Stimulated activated CD8-positive, alpha-beta memory T cell treated with anti-CD3 and anti-CD28 coated beads, Interleukin-12 subunit alpha, Interleukin-12 subunit beta, amount 100 ng/mL, for 4 hours (primary cell): ENCODE results near the gene ITGB2.

Source experiments
- DNase-seq: peaks from one replicate; pipeline ENCODE4 v3.0.0-alpha.2; 2020; ENCODE audit warnings: low read depth

Gene ITGB2

GRCh38 chr21:44920694-44921604 is at the start of gene ITGB2:
TSS of gene ITGB2 (minus strand) at chr21:44920899. CDS start at chr21:44910782, 10,117 bp downstream.
- peak; percentile 45 for DNase-seq

GRCh38 chr21:44969931-44970755 is 49.4 kb upstream of the ITGB2 start:
- DNase-seq = no peak

- DNase-seq = no peak
These were observed 48.5 kb upstream of the ITGB2 start for GRCh38 chr21:44969066-44969670.

GRCh38 chr21:44967082-44968047 is 46.7 kb upstream of the ITGB2 start:
- DNase-seq = no peak

- DNase-seq = no peak
These were observed 45.7 kb upstream of the ITGB2 start for GRCh38 chr21:44966135-44967081.

GRCh38 chr21:44965251-44966022 is 44.7 kb upstream of the ITGB2 start:
- peak; percentile 19 for DNase-seq

GRCh38 chr21:44964381-44964780 is 43.7 kb upstream of the ITGB2 start:
- DNase-seq = no peak

GRCh38 chr21:44962403-44962966 is 41.8 kb upstream of the ITGB2 start:
- no peak for DNase-seq

- DNase-seq = no peak
These were observed 39.7 kb upstream of the ITGB2 start for GRCh38 chr21:44960141-44961092.

GRCh38 chr21:44959376-44960091 is 38.8 kb upstream of the ITGB2 start:
- DNase-seq = no peak

GRCh38 chr21:44958471-44959191 is 37.9 kb upstream of the ITGB2 start:
- DNase-seq = no peak

GRCh38 chr21:44957901-44958451 is 37.3 kb upstream of the ITGB2 start:
- no peak for DNase-seq

GRCh38 chr21:44957047-44957831 is 36.5 kb upstream of the ITGB2 start:
- DNase-seq = no peak

- DNase-seq = no peak
These were observed 35.8 kb upstream of the ITGB2 start for GRCh38 chr21:44956356-44957046.

GRCh38 chr21:44955798-44956175 is 35.1 kb upstream of the ITGB2 start:
- no peak for DNase-seq
